Measurements from ENCODE around the gene PLIN1. TPM values are rescaled to one million over a fixed set of nuclear protein-coding genes. Genes with fewer than 3 reads are reported as not detected.

PLIN1 gene
- total and polyA plus RNA-seq, 10 of the 15 experiments (the other 5 are each of a cell fraction or from before 2014, with no cell fraction given), result 0.05 to 0.13 (median 0.09) TPM; not detected in 6

- BruUV-seq (replicated peaks), result no TSS peak
- Histone ChIP-seq H4K20me1 (ENCODE audit: control insufficient read depth, insufficient read depth) (no peaks in the 10 kb centered on the region), H3K27me3 (replicated peaks in 1 of 2; ENCODE audit: control insufficient read depth in 2 of 2, insufficient read depth in 2 of 2, low read length in 1 of 2) (no peaks in the 10 kb centered on the region), H3K27ac (ENCODE audit: control insufficient read depth, insufficient read depth) (no peak overlapping the region), H3K79me2 (ENCODE audit: control insufficient read depth, insufficient read depth, low read length) (no peaks in the 10 kb centered on the region), H3K9ac (ENCODE audit: control insufficient read depth, insufficient read depth, low read length) (no peak overlapping the region), H3K4me2 (ENCODE audit: control insufficient read depth, insufficient read depth) (no peak overlapping the region), H2AFZ (ENCODE audit: control insufficient read depth, low read depth, low read length) (no peak overlapping the region), H3K9me3 (replicated peaks; ENCODE audit: control insufficient read depth, insufficient read depth, low read length) (no peaks in the 10 kb centered on the region; the same call in 2 of the 3 replicates), H3K4me3 (no peak overlapping the region), H3K4me1 (ENCODE audit: control insufficient read depth, insufficient read depth, low read length) (no peaks in the 10 kb centered on the region), H3K36me3 (ENCODE audit: control insufficient read depth in 2 of 2, insufficient read depth in 2 of 2, low read length in 1 of 2) (peaks cover 16 to 35% of the 10 kb centered on the region in 2 experiments)
- POLR2A ChIA-PET, result no interaction called here
- SMC1A ChIA-PET (ENCODE audit: uncharacterized antibody, unreplicated experiment), result no interaction called here
- ATAC-seq, result no peak
- no peak for DNase-seq (ENCODE audit: low read depth, low spot score)
- RAD21 ChIA-PET (ENCODE audit: unreplicated experiment), result no interaction called here
- intact Hi-C loops (cut with micrococcal nuclease; ENCODE audit: unreplicated experiment), result no loop called here
- 98% methylated on average over 5 of the region's 5 CpGs for whole genome bisulfite sequencing (ENCODE audit: insufficient coverage, insufficient replicate concordance, low lambda C conversion rate, missing lambda C conversion rate)
- TF ChIP-seq ZBTB33 (IDR thresholded peaks at IDR 0.05), result no peak
- no peak for TF ChIP-seq NBN (IDR thresholded peaks at IDR 0.05)
- TF ChIP-seq NR2C1 (IDR thresholded peaks at IDR 0.05), result no peak
- TF ChIP-seq MEF2A (IDR thresholded peaks at IDR 0.05; ENCODE audit: insufficient read depth, low read depth, low read length), result no peak
- no peak for TF ChIP-seq ATF7 (IDR thresholded peaks at IDR 0.05; ENCODE audit: low read depth)
- TF ChIP-seq SUZ12 (IDR thresholded peaks at IDR 0.05; ENCODE audit: unreplicated experiment), result no peak
- no peak for TF ChIP-seq MLLT1 (IDR thresholded peaks at IDR 0.05)
- TF ChIP-seq RFX5 (IDR thresholded peaks at IDR 0.05; ENCODE audit: low read depth, low read length), result no peak
- TF ChIP-seq POLR2A (IDR thresholded peaks at IDR 0.05; ENCODE audit: low read depth, low read length), result no peak
- no peak for TF ChIP-seq STAT1 (conservative IDR thresholded peaks at IDR 0.05)
- TF ChIP-seq MTA2 (IDR thresholded peaks at IDR 0.05; ENCODE audit: low read depth), result no peak
- TF ChIP-seq DPF2 (IDR thresholded peaks at IDR 0.05), result no peak
- CTCF ChIA-PET, result no interaction called here
- in situ Hi-C loops (cut with MboI), result no loop called here
- no peak for FAIRE-seq
Observed at GRCh38 chr15:89629829-89630228, 49.3 kb downstream of the PLIN1 start.
